HEK293T (cell line): ENCODE measurements around the gene GRIK4.

Experiments
- ARNT ChIP-seq: fragments of 450-650 bp; IDR thresholded peaks from 2 replicates; pipeline ENCODE4 v1.6.1; 2017; ENCODE audit warnings: mild to moderate bottlenecking
- BHLHE40 ChIP-seq: fragments of 450-650 bp; IDR thresholded peaks from 2 replicates; pipeline ENCODE4 v1.6.1; 2016; ENCODE audit warnings: mild to moderate bottlenecking, moderate library complexity, borderline replicate concordance
- FOXM1 ChIP-seq: fragments of 450-650 bp; IDR thresholded peaks from 2 replicates; pipeline ENCODE4 v1.6.1; 2017; ENCODE audit warnings: mild to moderate bottlenecking, borderline replicate concordance
- HDGF ChIP-seq: fragments of 450-650 bp; IDR thresholded peaks from 2 replicates; pipeline ENCODE4 v1.6.1; 2017; ENCODE audit warnings: antibody characterized with exemption, borderline replicate concordance
- L3MBTL2 ChIP-seq: fragments of 450-650 bp; conservative IDR thresholded peaks from 2 replicates; pipeline ENCODE4 v1.6.1; 2016; ENCODE audit warnings: mild to moderate bottlenecking
- SP1 ChIP-seq: fragments of 450-650 bp; IDR thresholded peaks from 2 replicates; pipeline ENCODE4 v1.6.1; 2017
- TARDBP ChIP-seq: fragments of 450-650 bp; IDR thresholded peaks from 2 replicates; pipeline ENCODE4 v1.6.1; 2016
- TF ChIP-seq, protein P1 (sequence below): fragments of 450-650 bp; IDR thresholded peaks from 2 replicates; pipeline ENCODE4 v1.6.1; 2016

DNA sequence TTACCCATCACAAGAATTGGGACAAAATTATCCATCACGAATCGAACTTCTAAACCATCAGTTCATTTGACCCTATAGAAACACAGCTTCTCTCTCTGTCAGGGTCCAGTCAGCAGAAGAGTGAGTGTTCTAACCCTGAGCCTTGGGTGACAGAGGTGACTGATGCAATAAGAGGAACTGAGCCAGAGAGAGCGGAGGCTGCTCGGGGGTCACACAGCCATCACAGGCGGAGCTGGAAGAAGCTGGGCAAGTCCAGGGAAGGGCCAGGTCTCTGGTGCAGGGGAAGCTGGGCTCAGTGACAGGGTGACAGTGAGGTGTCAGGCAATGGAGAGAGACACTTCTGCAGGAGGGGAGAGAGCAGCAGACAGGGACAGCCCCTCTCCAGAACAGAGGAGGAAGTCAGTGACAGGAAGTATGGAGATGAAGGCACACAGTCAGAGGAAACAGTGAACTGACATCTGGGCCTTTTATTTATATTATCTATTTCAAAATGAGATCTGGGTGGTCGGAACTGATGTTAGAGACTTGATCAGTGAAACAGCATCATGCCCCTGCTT lies 328.4 kb downstream of the GRIK4 start:
- no peak for TF ChIP-seq SP1
- TF ChIP-seq BHLHE40: no peak
- TF ChIP-seq HDGF: no peak
- no peak for TF ChIP-seq FOXM1
- TF ChIP-seq TARDBP: no peak
- TF ChIP-seq ARNT: no peak
- TF ChIP-seq, protein P1, sequence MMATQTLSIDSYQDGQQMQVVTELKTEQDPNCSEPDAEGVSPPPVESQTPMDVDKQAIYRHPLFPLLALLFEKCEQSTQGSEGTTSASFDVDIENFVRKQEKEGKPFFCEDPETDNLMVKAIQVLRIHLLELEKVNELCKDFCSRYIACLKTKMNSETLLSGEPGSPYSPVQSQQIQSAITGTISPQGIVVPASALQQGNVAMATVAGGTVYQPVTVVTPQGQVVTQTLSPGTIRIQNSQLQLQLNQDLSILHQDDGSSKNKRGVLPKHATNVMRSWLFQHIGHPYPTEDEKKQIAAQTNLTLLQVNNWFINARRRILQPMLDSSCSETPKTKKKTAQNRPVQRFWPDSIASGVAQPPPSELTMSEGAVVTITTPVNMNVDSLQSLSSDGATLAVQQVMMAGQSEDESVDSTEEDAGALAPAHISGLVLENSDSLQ: no peak
- no peak for TF ChIP-seq L3MBTL2
